ENCODE data around the gene MAN1A2. TPM values are rescaled to one million over a fixed set of nuclear protein-coding genes. Genes with fewer than 3 reads are reported as not detected.

MAN1A2 gene
- total and polyA plus RNA-seq, 11 donors = 5.1 to 36.5 (median 19.9) TPM

- Histone ChIP-seq H3K27ac (no peak overlapping the region), H3K27me3 (no peaks in the 10 kb centered on the region), H3K36me3 (no peaks in the 10 kb centered on the region), H3K4me3 (no peak overlapping the region), H3K4me1 (no peaks in the 10 kb centered on the region), H3K9me3 (peaks cover 0 to 6% (median 0%) of the 10 kb centered on the region in 12 donors)
- DNase-seq = peak in 1 of 5 donors; percentile 28
- no peak for ATAC-seq
- TF ChIP-seq POLR2A (IDR thresholded peaks at IDR 0.05) (no peak), CTCF (IDR thresholded peaks at IDR 0.05) (no peak)
- WGBS, 4 donors = 87 to 100% (median 95%) methylated on average over 2 of the region's 2 CpGs
- intact Hi-C loops (cut with DNase I) = no loop called here
These were observed 194.3 kb downstream of the MAN1A2 start for GRCh38 chr1:117561551-117561950.

GRCh38 chr1:117562581-117563491, 195.6 kb downstream of the MAN1A2 start:
- Histone ChIP-seq H3K4me1 (no peaks in the 10 kb centered on the region), H3K27me3 (no peaks in the 10 kb centered on the region), H3K27ac (no peak overlapping the region), H3K4me3 (no peak overlapping the region), H3K36me3 (no peaks in the 10 kb centered on the region), H3K9me3 (peaks cover 0 to 6% (median 0%) of the 10 kb centered on the region in 12 donors)
- no peak for TF ChIP-seq CTCF (IDR thresholded peaks at IDR 0.05)
- no peak for TF ChIP-seq POLR2A (IDR thresholded peaks at IDR 0.05)
- ATAC-seq = no peak
- no peak for DNase-seq
- intact Hi-C loops (cut with DNase I) = no loop called here
- 60 to 70% (median 64%) methylated on average over 5 to 9 of the region's 9 CpGs for whole genome bisulfite sequencing, 4 donors

GRCh38 chr1:117563492-117563875, 196.2 kb downstream of the MAN1A2 start:
- Histone ChIP-seq H3K36me3 (no peaks in the 10 kb centered on the region), H3K9me3 (peaks cover 0 to 6% (median 0%) of the 10 kb centered on the region in 12 donors), H3K4me3 (no peak overlapping the region), H3K27me3 (no peaks in the 10 kb centered on the region), H3K27ac (no peak overlapping the region), H3K4me1 (no peaks in the 10 kb centered on the region)
- DNase-seq (peak in 1 of 5 donors; percentile 20), ATAC-seq (no peak)
- intact Hi-C loops (cut with DNase I) = no loop called here
- no peak for TF ChIP-seq CTCF (IDR thresholded peaks at IDR 0.05)
- no peak for TF ChIP-seq POLR2A (IDR thresholded peaks at IDR 0.05)
- 72 to 90% (median 85%) methylated on average over 4 of the region's 4 CpGs for WGBS, 4 donors

- ATAC-seq (no peak), DNase-seq (no peak)
- intact Hi-C loops (cut with DNase I) = no loop called here
- H3K9me3 ChIP-seq = no peaks in the 10 kb centered on the region
- H3K4me1 ChIP-seq = no peaks in the 10 kb centered on the region
- H3K4me3 ChIP-seq = no peak overlapping the region
- TF ChIP-seq CTCF (IDR thresholded peaks at IDR 0.05) (no peak), POLR2A (IDR thresholded peaks at IDR 0.05) (no peak)
- H3K27ac ChIP-seq = no peak overlapping the region
- H3K27me3 ChIP-seq = no peaks in the 10 kb centered on the region
- no peaks in the 10 kb centered on the region for H3K36me3 ChIP-seq
- WGBS, 4 donors = 66 to 77% (median 72%) methylated on average over 8 of the region's 8 CpGs
These were observed 197.2 kb downstream of the MAN1A2 start for GRCh38 chr1:117564227-117565075.

Measured in heart left ventricle (tissue), 16 donors.